CD4-positive, alpha-beta T cell treated with Interleukin-6 for 4 hours (primary cell): ENCODE measurements around the gene DPYD.

Experiments used
- DNase-seq: peaks from one replicate; pipeline ENCODE4 v3.0.0-alpha.2; 2020; ENCODE audit warnings: mixed read lengths

Gene DPYD

GRCh38 chr1:97680894-97681293 is 239.9 kb downstream of the DPYD start:
- DNase-seq = no peak

GRCh38 chr1:97680470-97680869 is 240.4 kb downstream of the DPYD start:
- no peak for DNase-seq

GRCh38 chr1:97677702-97678101 is 243.1 kb downstream of the DPYD start:
- no peak for DNase-seq

- no peak for DNase-seq
Measured at GRCh38 chr1:97674517-97674916, 246.3 kb downstream of the DPYD start.

- DNase-seq = peak; percentile 11
Measured at GRCh38 chr1:97668945-97669344, 251.9 kb downstream of the DPYD start.

GRCh38 chr1:97660431-97661105 is 260.3 kb downstream of the DPYD start:
- no peak for DNase-seq

GRCh38 chr1:97654876-97655585 is 265.8 kb downstream of the DPYD start:
- DNase-seq = no peak

GRCh38 chr1:97651250-97651649 is 269.6 kb downstream of the DPYD start:
- no peak for DNase-seq

GRCh38 chr1:97649591-97649990 is 271.2 kb downstream of the DPYD start:
- no peak for DNase-seq

GRCh38 chr1:97647776-97648175 is 273.1 kb downstream of the DPYD start:
- no peak for DNase-seq

GRCh38 chr1:97646071-97646470 is 274.8 kb downstream of the DPYD start:
- DNase-seq = no peak

GRCh38 chr1:97640677-97641076 is 280.2 kb downstream of the DPYD start:
- DNase-seq = no peak

- DNase-seq = no peak
Measured at GRCh38 chr1:97636941-97637340, 283.9 kb downstream of the DPYD start.

GRCh38 chr1:97634758-97635157 is 286.1 kb downstream of the DPYD start:
- DNase-seq = no peak

- DNase-seq = no peak
Measured at GRCh38 chr1:97632776-97633175, 288.1 kb downstream of the DPYD start.

GRCh38 chr1:97632075-97632474 is 288.8 kb downstream of the DPYD start:
- DNase-seq = no peak

GRCh38 chr1:97630948-97631347 is 289.9 kb downstream of the DPYD start:
- DNase-seq = peak; percentile 5

- DNase-seq = no peak
Measured at GRCh38 chr1:97630281-97630680, 290.6 kb downstream of the DPYD start.

- DNase-seq = no peak
Measured at GRCh38 chr1:97623220-97623619, 297.6 kb downstream of the DPYD start.

GRCh38 chr1:97621955-97622354 is 298.9 kb downstream of the DPYD start:
- no peak for DNase-seq

- DNase-seq = no peak
Measured at GRCh38 chr1:97619706-97620105, 301.1 kb downstream of the DPYD start.

- no peak for DNase-seq
Measured at GRCh38 chr1:97610748-97611147, 310.1 kb downstream of the DPYD start.

GRCh38 chr1:97610102-97610501 is 310.7 kb downstream of the DPYD start:
- DNase-seq = no peak

- no peak for DNase-seq
Measured at GRCh38 chr1:97608272-97608671, 312.6 kb downstream of the DPYD start.

GRCh38 chr1:97603776-97604175 is 317.1 kb downstream of the DPYD start:
- no peak for DNase-seq
